HL-60/S4 treated with retinoic acid at 250 ng/mL for 4 days and 3 days (cell line): Measurements from ENCODE around the gene GRM3.

ENCODE experiments used
- in situ Hi-C: fragments of 300-500 bp; cut with MboI; formaldehyde crosslinking; loops from 2 replicates; pipeline ENCODE4 v1.7.0; 2022; ENCODE audit warnings: low sequenced_read_pairs

GRM3 gene

GRCh38 chr7:86784765-86785164, 141.1 kb downstream of the GRM3 start:
- in situ Hi-C loops = no loop called here

- in situ Hi-C loops = no loop called here
These were observed 141.9 kb downstream of the GRM3 start for GRCh38 chr7:86785641-86786040.

GRCh38 chr7:86786376-86786775, 142.7 kb downstream of the GRM3 start:
- in situ Hi-C loops = no loop called here

GRCh38 chr7:86788948-86789347, 145.2 kb downstream of the GRM3 start:
- in situ Hi-C loops = no loop called here

GRCh38 chr7:86790383-86790782, 146.7 kb downstream of the GRM3 start:
- in situ Hi-C loops = no loop called here

GRCh38 chr7:86792260-86792659, 148.6 kb downstream of the GRM3 start:
- in situ Hi-C loops = no loop called here

- in situ Hi-C loops = no loop called here
These were observed 149.4 kb downstream of the GRM3 start for GRCh38 chr7:86793136-86793535.

GRCh38 chr7:86814661-86815379, 171.1 kb downstream of the GRM3 start:
- in situ Hi-C loops = no loop called here

- in situ Hi-C loops = no loop called here
These were observed 171.8 kb downstream of the GRM3 start for GRCh38 chr7:86815556-86815955.

- in situ Hi-C loops = no loop called here
These were observed 175.2 kb downstream of the GRM3 start for GRCh38 chr7:86818903-86819302.

- in situ Hi-C loops = no loop called here
These were observed 180.1 kb downstream of the GRM3 start for GRCh38 chr7:86823769-86824168.

- in situ Hi-C loops = no loop called here
These were observed 181.6 kb downstream of the GRM3 start for GRCh38 chr7:86825264-86825663.

GRCh38 chr7:86826948-86827347, 183.2 kb downstream of the GRM3 start:
- in situ Hi-C loops = no loop called here

GRCh38 chr7:86833360-86833759, 189.7 kb downstream of the GRM3 start:
- in situ Hi-C loops = no loop called here

GRCh38 chr7:86837235-86837634, 193.5 kb downstream of the GRM3 start:
- in situ Hi-C loops = no loop called here

GRCh38 chr7:86844608-86845007, 200.9 kb downstream of the GRM3 start:
- in situ Hi-C loops = no loop called here

- in situ Hi-C loops = no loop called here
These were observed 202.9 kb downstream of the GRM3 start for GRCh38 chr7:86846494-86847190.

- in situ Hi-C loops = no loop called here
These were observed 204.5 kb downstream of the GRM3 start for GRCh38 chr7:86848226-86848625.

- in situ Hi-C loops = no loop called here
These were observed 207.9 kb downstream of the GRM3 start for GRCh38 chr7:86851566-86851965.

GRCh38 chr7:86863452-86863851, 219.7 kb downstream of the GRM3 start:
- in situ Hi-C loops = no loop called here

- in situ Hi-C loops = no loop called here
These were observed 223.6 kb downstream of the GRM3 start for GRCh38 chr7:86867163-86867762.

- in situ Hi-C loops = no loop called here
These were observed 232.4 kb downstream of the GRM3 start for GRCh38 chr7:86876146-86876545.
